Psoas muscle (tissue), 8 donors: ENCODE data around the gene CACNA1S. TPM values are rescaled to one million over a fixed set of nuclear protein-coding genes. Genes with fewer than 3 reads are reported as not detected.

Experiments
- ATAC-seq, 4 donors: fragments of 200-7000 bp; cut with Tn5 transposase; one replicate each; pipeline ENCODE4 v1.9.1; 2020; ENCODE audit warnings: moderate library complexity in 3 of 4, mild to moderate bottlenecking in 2 of 4
- DNase-seq, 2 donors: peaks; one replicate each; pipeline ENCODE4 v3.0.0-alpha.2; 2020
- H3K27ac ChIP-seq: fragments of 200-600 bp; one replicate; pipeline ENCODE4 v1.8.0; 2022
- H3K27me3 ChIP-seq, 3 donors: fragments of 200-600 bp in 1 of 3; one replicate each; pipeline versions ENCODE4 v1.6.1 to v1.8.0; 2013 to 2022; ENCODE audit warnings: low read length in 2 of 3, mild to moderate bottlenecking in 2 of 3, moderate library complexity in 1 of 3; ENCODE audit not compliant: insufficient read depth in 3 of 3
- H3K36me3 ChIP-seq, 2 donors: fragments of 200-600 bp in 1 of 2; one replicate each; pipeline versions ENCODE4 v1.6.1 to v1.8.0; 2013 to 2022; ENCODE audit warnings: low read depth in 1 of 2, mild to moderate bottlenecking in 1 of 2, moderate library complexity in 1 of 2; ENCODE audit not compliant: insufficient read depth in 1 of 2
- H3K4me1 ChIP-seq: fragments of 200-600 bp; one replicate; pipeline ENCODE4 v1.8.0; 2022
- H3K4me3 ChIP-seq: fragments of 200-600 bp; one replicate; pipeline ENCODE4 v1.8.0; 2022; ENCODE audit warnings: mild to moderate bottlenecking
- H3K9me3 ChIP-seq: fragments of 200-600 bp; one replicate; pipeline ENCODE4 v1.8.0; 2022
- CTCF ChIP-seq: fragments of 200-600 bp; IDR thresholded peaks from one replicate; pipeline ENCODE4 v1.8.0; 2022; ENCODE audit warnings: antibody characterized with exemption
- whole genome bisulfite sequencing, 3 donors: extraction: QIAGEN DNeasy Blood & Tissue Kit; methylation state at CpG; one replicate each; pipeline versions ENCODE4 v1.1.6 to v1.1.7; 2013; 5-methylcytosine and 5-hydroxymethylcytosine counted together
- intact Hi-C, 2 donors: fragments of 100-400 bp; cut with DNase I; formaldehyde crosslinking; loops; one replicate each; pipeline versions ENCODE4 v1.11.0 to v1.14.2; 2022
- polyA plus RNA-seq, 3 donors: library from polyadenylated mRNA; stranded (reverse); fragments of 200-250 nt; gene quantifications; one replicate each; pipeline ENCODE4 v1.2.3, GENCODE V29; 2013
- total RNA-seq, 4 donors: library from RNA; stranded (reverse); fragmentation: NEBNext Ultra II Directional in 2 of 4; extraction: Animal tissue kit (Norgen Biotek cat#: 25700) in 2 of 4; gene quantifications; one replicate each; pipeline versions ENCODE4 v1.2.1 to v1.2.4, GENCODE V29; 2021 to 2023
- donor health status: healthy with polysubstance abuse.
- donor health status: DM: no; HTN: no; CAD: no; lungs with moderate emphysema.
- donor health status: Bipolar disorder and iron deficiency.
- donor health status: healthy.
- donor health status: DM: yes; HTN: yes; CAD: no.
- donor health status: DM: no; HTN: no; CAD: no.
- donor health status: DM: no; HTN: no; CAD: no.
- donor health status: DM: yes; HTN: yes; CAD: no.

The CACNA1S gene
- total and polyA plus RNA-seq, 7 donors = 11.9 to 269 (median 56.3) TPM

- no peaks in the 10 kb centered on the region for H3K27me3 ChIP-seq
- peak overlapping the region; percentile 62 for H3K27ac ChIP-seq
- H3K9me3 ChIP-seq = no peaks in the 10 kb centered on the region
- DNase-seq (no peak), ATAC-seq (no peak)
- peaks cover 33% of the 10 kb centered on the region for H3K4me1 ChIP-seq
- intact Hi-C loops = no loop called here
- WGBS, 3 donors = 56 to 69% (median 60%) methylated on average over 4 of the region's 4 CpGs
- peaks cover 0 to 82% of the 10 kb centered on the region in 2 donors for H3K36me3 ChIP-seq
- H3K4me3 ChIP-seq = no peak overlapping the region
- TF ChIP-seq CTCF = no peak
Measured at GRCh38 chr1:201088395-201088794, 23.8 kb downstream of the CACNA1S start.

- peaks cover 26% of the 10 kb centered on the region for H3K4me1 ChIP-seq
- no peak overlapping the region for H3K4me3 ChIP-seq
- peak overlapping the region; percentile 54 for H3K27ac ChIP-seq
- DNase-seq = peak; percentile 71 to 88
- H3K9me3 ChIP-seq = no peaks in the 10 kb centered on the region
- intact Hi-C loops = loop anchor here (1.0 to 2.0 kb wide), 2 partner anchors 27 to 28 kb away; partner anchors contain the start of gene CACNA1S (in 1 of the 2)
- no peaks in the 10 kb centered on the region for H3K27me3 ChIP-seq
- WGBS, 3 donors = 54 to 73% (median 62%) methylated on average over 12 of the region's 12 CpGs
- peaks cover 0 to 86% of the 10 kb centered on the region in 2 donors for H3K36me3 ChIP-seq
- ATAC-seq = peak; percentile 89 to 96 (median 92)
- TF ChIP-seq CTCF = peak; percentile 73
Measured at GRCh38 chr1:201085902-201086735, 26.1 kb downstream of the CACNA1S start.

- intact Hi-C loops = no loop called here
- ATAC-seq = no peak
- TF ChIP-seq CTCF = no peak
- Histone ChIP-seq H3K36me3 (peaks cover 0 to 97% of the 10 kb centered on the region in 2 donors), H3K27me3 (no peaks in the 10 kb centered on the region), H3K27ac (peak overlapping the region; percentile 23), H3K4me3 (no peak overlapping the region), H3K4me1 (peaks cover 8% of the 10 kb centered on the region), H3K9me3 (no peaks in the 10 kb centered on the region)
- DNase-seq = peak in 1 of 2 donors; percentile 19
- 50 to 63% (median 59%) methylated on average over 6 of the region's 6 CpGs for WGBS, 3 donors
Measured at GRCh38 chr1:201084295-201084694, 27.9 kb downstream of the CACNA1S start.

GRCh38 chr1:201083741-201084140 lies 28.5 kb downstream of the CACNA1S start:
- no peaks in the 10 kb centered on the region for H3K9me3 ChIP-seq
- ATAC-seq = no peak
- no peak for TF ChIP-seq CTCF
- H3K36me3 ChIP-seq = peaks cover 0 to 97% of the 10 kb centered on the region in 2 donors
- intact Hi-C loops = no loop called here
- peaks cover 3% of the 10 kb centered on the region for H3K4me1 ChIP-seq
- H3K4me3 ChIP-seq = no peak overlapping the region
- no peak for DNase-seq
- 47 to 55% (median 52%) methylated on average over 3 of the region's 3 CpGs for WGBS, 3 donors
- H3K27ac ChIP-seq = no peak overlapping the region
- no peaks in the 10 kb centered on the region for H3K27me3 ChIP-seq
